Thyroid gland (tissue), 4 donors: ENCODE measurements around the gene EIF3K.

Experiments used
- POLR2A ChIP-seq, 2 donors: fragments of 450-650 bp; IDR thresholded peaks; one replicate each; pipeline ENCODE4 v1.6.1; 2017; ENCODE audit warnings: antibody characterized with exemption in 2 of 2, mild to moderate bottlenecking in 2 of 2, moderate library complexity in 1 of 2
- TF ChIP-seq, protein P1 (sequence below), 6 experiments: fragments of 200-600 bp in 3 of 6; fragments of 450-650 bp in 3 of 6; sonication (generic) in 3 of 6; IDR thresholded peaks; one replicate each; pipeline ENCODE4 v1.5.1; 2016 to 2019; ENCODE audit warnings: antibody characterized with exemption in 6 of 6, mild to moderate bottlenecking in 2 of 6, inconsistent platforms in 1 of 6, moderate library complexity in 1 of 6

DNA sequence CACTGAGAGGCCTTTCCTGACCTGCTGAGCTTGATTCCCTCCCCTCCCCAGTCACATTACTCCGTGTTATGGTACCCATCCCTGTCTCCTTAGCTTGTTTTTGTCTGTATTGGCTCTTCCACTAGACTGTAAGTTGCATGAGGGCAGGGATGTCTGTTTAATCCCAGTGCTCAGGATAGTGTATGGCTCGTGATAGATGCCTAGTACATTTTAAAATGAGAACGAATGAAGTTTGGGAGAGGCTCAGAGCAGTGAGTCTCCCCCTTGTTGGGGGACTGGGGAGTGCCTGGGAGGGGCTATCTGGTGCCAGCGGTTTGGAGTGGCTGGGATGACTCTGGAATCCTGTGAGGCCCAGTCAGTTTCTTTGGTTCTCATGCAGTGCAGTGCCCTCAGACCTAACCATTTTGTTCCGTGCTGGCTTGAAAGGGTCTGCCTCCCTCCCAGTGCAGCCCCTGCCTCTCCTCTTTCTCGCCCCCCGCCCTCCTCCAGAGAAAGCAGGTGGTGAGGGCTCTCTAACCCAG lies 63.9 kb downstream of the EIF3K start:
- TF ChIP-seq, protein P1, sequence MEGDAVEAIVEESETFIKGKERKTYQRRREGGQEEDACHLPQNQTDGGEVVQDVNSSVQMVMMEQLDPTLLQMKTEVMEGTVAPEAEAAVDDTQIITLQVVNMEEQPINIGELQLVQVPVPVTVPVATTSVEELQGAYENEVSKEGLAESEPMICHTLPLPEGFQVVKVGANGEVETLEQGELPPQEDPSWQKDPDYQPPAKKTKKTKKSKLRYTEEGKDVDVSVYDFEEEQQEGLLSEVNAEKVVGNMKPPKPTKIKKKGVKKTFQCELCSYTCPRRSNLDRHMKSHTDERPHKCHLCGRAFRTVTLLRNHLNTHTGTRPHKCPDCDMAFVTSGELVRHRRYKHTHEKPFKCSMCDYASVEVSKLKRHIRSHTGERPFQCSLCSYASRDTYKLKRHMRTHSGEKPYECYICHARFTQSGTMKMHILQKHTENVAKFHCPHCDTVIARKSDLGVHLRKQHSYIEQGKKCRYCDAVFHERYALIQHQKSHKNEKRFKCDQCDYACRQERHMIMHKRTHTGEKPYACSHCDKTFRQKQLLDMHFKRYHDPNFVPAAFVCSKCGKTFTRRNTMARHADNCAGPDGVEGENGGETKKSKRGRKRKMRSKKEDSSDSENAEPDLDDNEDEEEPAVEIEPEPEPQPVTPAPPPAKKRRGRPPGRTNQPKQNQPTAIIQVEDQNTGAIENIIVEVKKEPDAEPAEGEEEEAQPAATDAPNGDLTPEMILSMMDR (IDR thresholded peaks at IDR 0.05) = no peak
- no peak for TF ChIP-seq POLR2A (IDR thresholded peaks at IDR 0.05)
